Effector memory CD4-positive, alpha-beta T cell (primary cell): ENCODE results near the gene CHST6.
A peak's percentile ranks its signal among the peaks of the same experiment; 100 is the strongest.
"Not testable (repeated sequence)": the region's sequence is repeated elsewhere in the genome, so short reads cannot be mapped to it uniquely, and the experiment has no call there.

Source experiments
- DNase-seq, 3 donors: peaks; one replicate each; pipeline ENCODE4 v3.0.0-alpha.2; 2020
- H3K27ac ChIP-seq: 2 replicates; pipeline ENCODE4 v1.7.0; 2013; ENCODE audit warnings: mild to moderate bottlenecking, low read length, moderate library complexity; ENCODE audit not compliant: insufficient read depth, poor library complexity, severe bottlenecking
- H3K27me3 ChIP-seq: replicated peaks from 2 replicates; pipeline ENCODE4 v1.7.0; 2013; ENCODE audit warnings: mild to moderate bottlenecking, low read length; ENCODE audit not compliant: insufficient read depth, control insufficient read depth, poor library complexity, severe bottlenecking
- H3K36me3 ChIP-seq: 2 replicates; pipeline ENCODE4 v1.7.0; 2013; ENCODE audit warnings: mild to moderate bottlenecking, low read length, moderate library complexity; ENCODE audit not compliant: control insufficient read depth, insufficient read depth
- H3K4me1 ChIP-seq: 2 replicates; pipeline ENCODE4 v1.7.0; 2013; ENCODE audit warnings: low read length, mild to moderate bottlenecking; ENCODE audit not compliant: control insufficient read depth, insufficient read depth, poor library complexity, severe bottlenecking
- H3K4me3 ChIP-seq: 2 replicates; pipeline ENCODE4 v1.7.0; 2013; ENCODE audit warnings: low read length, low read depth, mild to moderate bottlenecking; ENCODE audit not compliant: insufficient read depth, poor library complexity, severe bottlenecking
- H3K9me3 ChIP-seq: 2 replicates; pipeline ENCODE4 v1.7.0; 2013; ENCODE audit warnings: mild to moderate bottlenecking, low read length, moderate library complexity; ENCODE audit not compliant: control insufficient read depth

The CHST6 gene

GRCh38 chr16:75462806-75463205 lies 32.4 kb downstream of the CHST6 start:
- Histone ChIP-seq H3K4me3 (peak overlapping the region; percentile 85), H3K4me1 (peaks cover 9% of the 10 kb centered on the region), H3K9me3 (no peaks in the 10 kb centered on the region), H3K27ac (no peak overlapping the region), H3K36me3 (no peaks in the 10 kb centered on the region), H3K27me3 (no peaks in the 10 kb centered on the region)
- DNase-seq: no peak

- H3K4me1 ChIP-seq: peaks cover 9% of the 10 kb centered on the region
- no peaks in the 10 kb centered on the region for H3K36me3 ChIP-seq
- no peaks in the 10 kb centered on the region for H3K27me3 ChIP-seq
- no peaks in the 10 kb centered on the region for H3K9me3 ChIP-seq
- no peak for DNase-seq
- H3K27ac ChIP-seq: no peak overlapping the region
- no peak overlapping the region for H3K4me3 ChIP-seq
These were observed 33.7 kb downstream of the CHST6 start for GRCh38 chr16:75461575-75461974.

- no peak for DNase-seq
- Histone ChIP-seq H3K4me1 (peaks cover 9% of the 10 kb centered on the region), H3K9me3 (no peaks in the 10 kb centered on the region), H3K27ac (no peak overlapping the region), H3K36me3 (no peaks in the 10 kb centered on the region), H3K27me3 (no peaks in the 10 kb centered on the region), H3K4me3 (no peak overlapping the region)
These were observed 34.8 kb downstream of the CHST6 start for GRCh38 chr16:75460446-75460845.

- no peak for DNase-seq
- Histone ChIP-seq H3K27ac (no peak overlapping the region), H3K36me3 (no peaks in the 10 kb centered on the region), H3K4me3 (no peak overlapping the region), H3K4me1 (peaks cover 9% of the 10 kb centered on the region), H3K9me3 (no peaks in the 10 kb centered on the region), H3K27me3 (no peaks in the 10 kb centered on the region)
These were observed 35.5 kb downstream of the CHST6 start for GRCh38 chr16:75459691-75460090.

GRCh38 chr16:75458439-75458838 lies 36.8 kb downstream of the CHST6 start:
- no peak for DNase-seq
- H3K27me3 ChIP-seq: no peaks in the 10 kb centered on the region
- H3K27ac ChIP-seq: no peak overlapping the region
- peaks cover 9% of the 10 kb centered on the region for H3K4me1 ChIP-seq
- no peaks in the 10 kb centered on the region for H3K9me3 ChIP-seq
- no peak overlapping the region for H3K4me3 ChIP-seq
- H3K36me3 ChIP-seq: no peaks in the 10 kb centered on the region

- H3K4me1 ChIP-seq: peaks cover 9% of the 10 kb centered on the region
- H3K27ac ChIP-seq: no peak overlapping the region
- no peaks in the 10 kb centered on the region for H3K27me3 ChIP-seq
- H3K9me3 ChIP-seq: no peaks in the 10 kb centered on the region
- no peak for DNase-seq
- H3K36me3 ChIP-seq: no peaks in the 10 kb centered on the region
- H3K4me3 ChIP-seq: no peak overlapping the region
These were observed 37.2 kb downstream of the CHST6 start for GRCh38 chr16:75458029-75458428.

- H3K4me1 ChIP-seq: peaks cover 9% of the 10 kb centered on the region
- DNase-seq: no peak
- H3K4me3 ChIP-seq: no peak overlapping the region
- no peaks in the 10 kb centered on the region for H3K36me3 ChIP-seq
- no peaks in the 10 kb centered on the region for H3K9me3 ChIP-seq
- H3K27ac ChIP-seq: no peak overlapping the region
- no peaks in the 10 kb centered on the region for H3K27me3 ChIP-seq
These were observed 37.7 kb downstream of the CHST6 start for GRCh38 chr16:75457485-75458021.

GRCh38 chr16:75456971-75457370 lies 38.3 kb downstream of the CHST6 start:
- DNase-seq: no peak
- no peak overlapping the region for H3K4me3 ChIP-seq
- H3K4me1 ChIP-seq: peaks cover 9% of the 10 kb centered on the region
- H3K27me3 ChIP-seq: no peaks in the 10 kb centered on the region
- H3K9me3 ChIP-seq: no peaks in the 10 kb centered on the region
- no peak overlapping the region for H3K27ac ChIP-seq
- H3K36me3 ChIP-seq: no peaks in the 10 kb centered on the region

GRCh38 chr16:75456486-75456885 lies 38.8 kb downstream of the CHST6 start:
- not testable (repeated sequence) for H3K27me3 ChIP-seq, H3K4me3 ChIP-seq, DNase-seq, H3K36me3 ChIP-seq, H3K4me1 ChIP-seq, H3K27ac ChIP-seq, H3K9me3 ChIP-seq

GRCh38 chr16:75455677-75456076 lies 39.6 kb downstream of the CHST6 start:
- Histone ChIP-seq H3K36me3 (peaks cover 8% of the 10 kb centered on the region), H3K4me3 (no peak overlapping the region), H3K9me3 (no peaks in the 10 kb centered on the region), H3K27me3 (no peaks in the 10 kb centered on the region), H3K4me1 (no peaks in the 10 kb centered on the region), H3K27ac (no peak overlapping the region)
- no peak for DNase-seq
